ENCODE data around the gene GRIK4.

GRCh38 chr11:120863359-120863758 is 351.8 kb downstream of the GRIK4 start:
- TF ChIP-seq EZH2phosphoT487 (IDR thresholded peaks at IDR 0.05; ENCODE audit: borderline replicate concordance, low read length) (no peak), CTCF (conservative IDR thresholded peaks at IDR 0.05; ENCODE audit: low read depth, low read length) (no peak)

Data from PC-3 (cell line).